Left kidney (tissue), 2 donors: ENCODE measurements around the gene SNED1. TPM values are rescaled to one million over a fixed set of nuclear protein-coding genes. Genes with fewer than 3 reads are reported as not detected.
"Not testable (repeated sequence)": the region's sequence is repeated elsewhere in the genome, so short reads cannot be mapped to it uniquely, and the experiment has no call there.

Experiments
- DNase-seq: peaks from one replicate; pipeline ENCODE4 v3.0.0-alpha.2; 2013
- polyA plus RNA-seq: library from polyadenylated mRNA; unstranded; fragments of 120-200 nt; gene quantifications from one replicate; pipeline ENCODE4 v1.2.1, GENCODE V29; 2013; ENCODE audit not compliant: insufficient read length

SNED1 gene
- polyA plus RNA-seq, 1 donor, result 8.2 TPM

DNA sequence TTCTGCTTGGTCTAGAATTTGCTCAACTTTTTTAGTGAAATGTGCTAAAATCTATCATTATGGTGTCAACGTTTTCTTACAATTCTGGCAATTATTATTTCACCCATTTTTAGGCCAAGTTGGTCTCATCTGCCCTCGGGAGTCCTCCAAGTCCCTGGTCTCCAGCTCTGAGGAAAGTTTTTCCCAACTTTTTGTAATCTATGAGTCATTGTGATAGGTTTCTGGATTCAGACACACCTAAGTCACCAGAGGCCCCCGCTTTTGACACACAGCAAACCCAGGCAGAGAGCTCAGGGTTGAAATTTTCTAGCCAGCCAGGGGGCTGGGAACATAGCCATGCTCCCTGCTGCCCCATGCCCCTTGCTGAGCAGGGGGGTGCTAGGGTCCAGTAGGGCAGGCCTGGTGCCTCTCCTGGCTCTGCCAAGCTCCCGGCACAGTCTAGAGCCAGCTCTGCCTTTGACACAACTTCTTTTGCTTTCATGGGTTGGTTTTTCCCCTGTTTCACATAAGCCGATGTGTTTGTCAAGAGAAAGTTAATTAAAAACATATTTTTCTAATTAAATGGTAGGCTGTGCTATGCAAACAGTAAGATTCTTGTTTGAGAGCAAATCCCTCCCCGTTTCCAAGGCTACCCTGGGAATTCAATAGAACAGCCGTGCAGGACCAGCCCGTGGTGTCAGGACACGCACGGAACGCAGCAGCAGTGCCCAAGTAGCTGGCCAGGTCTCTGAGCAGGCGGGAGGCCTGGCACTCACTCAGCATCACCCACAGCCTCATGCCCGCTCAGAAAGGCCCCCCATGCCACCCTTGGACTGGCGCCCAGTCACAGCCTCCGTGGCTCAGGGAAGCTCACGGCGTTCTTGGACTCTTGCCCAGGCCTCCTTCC is 25.5 kb upstream of the SNED1 start:
- no peak for DNase-seq

DNA sequence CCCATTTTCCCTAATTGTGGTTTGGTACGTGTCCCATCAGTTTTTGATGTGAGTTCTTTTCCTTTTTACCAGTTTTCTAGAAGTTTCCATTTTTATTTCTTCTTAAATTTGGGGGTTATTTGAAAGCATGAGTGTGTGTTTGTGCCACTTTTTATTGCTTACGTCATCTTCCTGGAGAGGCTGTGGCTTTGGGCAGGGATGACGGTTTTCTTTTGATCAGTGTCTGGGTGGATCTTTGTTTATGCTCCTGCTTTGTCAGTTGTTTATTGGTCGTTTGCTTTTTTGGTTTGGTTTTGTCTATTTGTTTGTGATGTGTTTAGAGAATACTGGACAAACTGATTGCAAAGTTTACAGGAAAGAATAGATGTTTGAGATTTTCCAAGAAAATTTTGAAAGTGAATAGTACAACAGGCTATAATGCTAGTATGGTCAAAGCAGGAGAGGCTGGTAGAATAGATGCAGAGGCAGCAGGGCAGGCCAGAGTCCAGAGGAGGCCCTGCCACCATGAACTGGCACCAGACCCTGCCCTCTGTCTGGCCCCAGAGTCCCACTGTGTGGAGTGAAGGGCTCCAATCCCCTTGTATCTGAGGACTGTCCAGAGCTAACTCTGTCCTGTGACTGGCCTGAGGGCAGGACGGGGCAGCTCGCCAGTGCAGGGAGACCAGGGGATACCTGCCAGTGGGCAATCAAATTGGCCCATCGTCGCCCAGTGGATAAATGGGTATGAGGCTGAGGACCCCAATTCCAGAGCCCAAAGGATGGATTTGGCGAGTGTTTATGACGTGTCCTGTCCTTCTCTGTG is 23.4 kb upstream of the SNED1 start:
- no peak for DNase-seq

DNA sequence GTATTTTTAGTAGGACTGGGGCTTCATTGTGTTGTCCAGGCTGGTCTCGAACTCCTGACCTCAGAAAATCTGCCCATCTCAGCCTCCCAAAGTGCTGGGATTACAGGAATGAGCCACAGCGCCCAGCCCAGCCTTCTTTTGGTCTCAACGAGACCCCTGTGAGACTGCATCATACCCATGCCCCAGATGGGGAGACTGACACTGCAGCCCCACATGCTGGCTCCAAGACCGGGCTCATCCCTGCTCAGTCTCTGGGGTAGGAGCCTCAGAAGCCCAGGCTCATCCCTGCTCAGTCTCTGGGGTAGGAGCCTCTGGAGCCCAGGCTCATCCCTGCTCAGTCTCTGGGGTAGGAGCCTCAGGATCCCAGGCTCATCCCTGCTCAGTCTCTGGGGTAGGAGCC is 22.5 kb upstream of the SNED1 start:
- DNase-seq, result not testable (repeated sequence)

DNA sequence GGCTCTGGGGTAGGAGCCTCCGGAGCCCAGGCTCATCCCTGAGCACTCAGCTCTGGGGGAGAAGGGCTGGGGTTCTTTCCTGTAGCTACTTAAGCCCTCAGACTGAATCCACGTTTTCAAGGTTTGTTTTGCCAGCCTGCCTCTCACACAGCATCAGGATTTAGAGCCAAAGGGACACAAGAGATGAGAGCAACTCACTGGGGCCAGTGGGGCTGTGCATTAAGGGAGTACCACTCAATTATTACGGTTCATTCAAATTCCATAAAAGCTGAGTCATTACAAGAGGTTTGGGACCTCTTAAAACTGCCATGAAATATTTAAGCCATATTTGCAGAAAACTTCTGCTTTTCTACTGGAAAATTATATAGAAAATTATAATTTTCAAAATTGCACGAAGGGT is 17.1 kb upstream of the SNED1 start:
- DNase-seq, result no peak

DNA sequence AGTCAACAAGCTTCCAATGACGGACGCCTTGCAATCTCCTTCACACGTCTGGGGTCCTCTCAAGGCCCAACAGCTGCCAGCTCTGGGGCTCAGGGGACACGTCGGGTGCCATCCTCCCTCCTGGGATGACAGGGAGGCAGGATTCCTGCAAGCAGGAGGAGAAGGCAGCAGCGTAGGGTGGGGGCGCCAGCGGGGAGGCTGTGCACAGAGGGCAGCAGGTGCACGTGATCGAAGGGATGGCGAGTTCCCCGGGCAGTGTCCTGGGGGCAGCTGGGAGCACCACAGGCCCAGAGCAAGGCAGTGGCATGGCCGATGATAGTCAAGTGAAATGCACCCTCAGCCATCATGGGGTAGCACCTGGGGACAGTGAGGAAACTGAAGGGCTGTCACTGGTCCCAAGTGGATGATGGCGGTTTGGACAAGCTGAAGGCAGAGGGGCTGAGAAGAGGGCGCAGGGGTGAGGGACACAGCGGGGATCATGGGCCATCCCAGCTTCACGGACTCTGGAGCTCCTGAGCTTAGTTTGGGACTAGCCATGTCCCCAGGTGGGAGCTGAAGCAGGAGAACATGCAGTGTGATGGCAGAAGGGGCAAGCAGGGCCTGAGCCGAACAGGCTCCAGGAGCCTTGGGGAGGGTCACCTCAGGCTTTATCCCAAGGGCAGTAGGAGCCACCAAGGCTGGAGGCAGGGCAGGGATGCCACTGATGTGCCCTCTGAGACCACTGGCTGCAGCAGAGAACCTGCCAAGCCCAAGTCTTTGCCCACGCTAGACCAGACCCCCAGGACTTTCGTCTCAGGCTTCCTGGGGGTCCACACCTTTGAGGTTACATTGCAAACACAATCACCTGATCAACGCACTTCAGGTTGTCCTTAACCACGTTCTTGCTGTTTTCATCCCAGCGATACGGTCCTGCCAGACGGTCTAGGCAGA is 16.3 kb upstream of the SNED1 start:
- DNase-seq, result no peak

DNA sequence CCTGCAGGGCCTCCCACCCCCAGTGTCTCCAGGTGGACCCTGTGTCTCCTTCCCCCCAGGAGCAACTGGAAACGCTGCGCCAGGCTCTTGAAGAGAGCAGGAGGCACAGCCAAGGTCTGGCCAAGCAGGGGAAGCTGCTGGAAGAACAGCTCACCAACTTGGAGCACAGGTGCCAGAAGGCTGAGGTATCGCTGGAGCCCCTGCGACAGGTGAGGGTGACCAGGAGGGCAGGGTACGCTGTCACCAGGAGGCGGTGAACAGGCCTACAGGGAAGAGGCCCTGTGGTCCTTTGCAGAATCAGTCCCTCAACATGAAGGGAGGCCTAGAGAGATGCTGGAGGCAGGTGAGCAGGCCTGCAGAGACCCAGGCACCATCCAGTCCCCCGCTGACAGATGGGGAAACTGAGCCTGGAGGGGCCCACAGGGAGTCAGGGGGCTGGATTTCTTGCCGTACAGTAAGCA is 15.6 kb upstream of the SNED1 start:
- no peak for DNase-seq

DNA sequence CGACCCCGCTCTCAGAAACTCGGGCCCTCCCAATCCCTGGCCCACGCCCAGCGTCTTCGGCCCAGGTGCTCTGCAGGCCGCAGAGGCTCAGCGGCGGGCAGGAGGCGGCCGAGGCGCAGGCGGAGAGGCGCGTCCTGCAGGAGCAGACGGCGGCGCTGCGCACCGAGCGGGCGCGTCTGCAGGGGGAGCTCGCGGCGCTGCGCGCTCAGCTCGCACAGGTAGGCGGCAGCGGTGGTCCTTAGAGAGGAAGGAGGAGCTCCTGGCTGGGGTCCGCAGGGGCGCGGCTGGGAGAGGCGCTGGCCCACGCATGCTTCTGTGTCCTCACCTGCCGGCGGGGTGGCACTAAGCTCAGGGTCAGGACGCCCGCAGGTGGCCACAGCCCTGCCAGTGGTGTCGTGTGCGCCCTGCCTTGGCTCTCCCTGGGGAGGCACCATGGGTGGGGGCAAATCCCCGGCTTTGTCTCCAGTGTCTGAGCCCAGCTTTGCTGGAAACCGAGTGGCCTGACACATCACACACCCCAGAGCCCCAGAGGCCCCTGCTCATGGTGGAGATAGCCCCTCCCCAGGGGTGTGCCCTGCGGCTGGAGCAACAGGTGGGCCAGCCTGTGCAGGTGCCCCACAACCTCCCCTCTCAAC is 14.9 kb upstream of the SNED1 start:
- DNase-seq, result peak; percentile 58

DNA sequence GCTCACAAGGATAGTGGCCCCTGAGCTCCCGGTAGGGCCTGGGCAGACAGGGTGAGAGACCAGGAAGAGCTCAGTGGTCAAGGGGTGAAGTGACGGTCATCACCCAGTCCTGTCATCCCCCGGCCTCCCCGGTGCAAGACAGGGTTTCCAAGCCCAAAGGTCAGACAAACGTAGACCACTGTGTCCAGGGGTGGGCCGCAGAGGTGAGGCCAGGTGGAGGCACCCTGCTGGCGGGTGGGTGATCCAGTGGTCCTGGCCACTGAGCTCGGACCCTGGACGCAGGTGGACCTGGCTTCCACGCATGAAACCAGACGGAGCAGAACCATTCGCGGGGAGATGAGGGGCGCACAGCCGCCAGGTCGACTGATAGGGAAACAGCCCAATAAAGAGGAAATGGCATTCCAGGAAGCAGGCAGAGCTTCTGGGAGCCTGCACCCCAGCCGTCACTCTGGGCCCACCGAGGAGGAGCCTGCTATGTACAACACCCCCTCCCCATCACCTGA is 14.4 kb upstream of the SNED1 start:
- DNase-seq, result no peak

DNA sequence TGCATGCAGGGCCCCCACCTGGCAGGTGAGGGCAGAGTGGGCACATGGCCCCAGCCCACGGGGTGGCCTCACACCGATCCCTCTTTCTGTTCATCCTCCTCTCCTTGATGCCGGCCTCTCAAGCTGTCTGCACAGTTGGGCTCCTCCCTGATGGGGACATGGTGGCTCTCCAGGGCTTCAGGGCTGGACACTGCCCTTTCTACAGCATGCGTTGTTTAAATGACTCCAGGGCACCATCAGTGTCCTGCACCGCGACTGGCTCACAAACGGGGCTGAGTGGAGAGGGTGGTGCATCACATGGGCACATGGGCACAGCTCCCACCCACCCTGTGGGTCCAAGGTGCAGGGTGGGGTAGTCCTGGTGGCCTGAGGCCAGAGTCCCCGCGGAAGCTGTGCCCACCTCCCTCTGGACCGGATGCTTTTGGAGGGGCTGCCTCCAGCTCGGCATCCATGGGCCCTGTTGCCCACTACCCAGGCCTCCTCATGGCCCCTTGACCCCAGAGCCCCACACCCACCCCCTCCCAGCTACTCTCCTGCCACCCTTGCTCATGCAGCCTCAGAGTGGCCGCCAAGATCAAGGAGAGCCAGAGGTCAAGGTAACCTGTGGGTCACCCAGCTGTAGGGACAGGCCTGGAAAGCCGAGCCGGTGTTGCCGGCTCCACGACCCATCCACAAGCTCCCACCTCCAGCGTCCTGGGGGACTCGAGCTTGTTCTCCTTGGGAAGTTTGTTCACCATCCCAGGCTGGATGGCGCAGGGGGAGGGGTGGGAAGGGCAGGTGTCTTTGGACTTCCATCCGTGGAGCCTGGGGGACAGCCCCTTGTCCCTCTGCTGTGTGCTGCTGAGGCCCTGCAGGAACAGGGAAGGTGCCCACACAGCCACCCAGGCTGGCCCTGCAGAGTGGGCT is 12.3 kb upstream of the SNED1 start:
- DNase-seq, result no peak

DNA sequence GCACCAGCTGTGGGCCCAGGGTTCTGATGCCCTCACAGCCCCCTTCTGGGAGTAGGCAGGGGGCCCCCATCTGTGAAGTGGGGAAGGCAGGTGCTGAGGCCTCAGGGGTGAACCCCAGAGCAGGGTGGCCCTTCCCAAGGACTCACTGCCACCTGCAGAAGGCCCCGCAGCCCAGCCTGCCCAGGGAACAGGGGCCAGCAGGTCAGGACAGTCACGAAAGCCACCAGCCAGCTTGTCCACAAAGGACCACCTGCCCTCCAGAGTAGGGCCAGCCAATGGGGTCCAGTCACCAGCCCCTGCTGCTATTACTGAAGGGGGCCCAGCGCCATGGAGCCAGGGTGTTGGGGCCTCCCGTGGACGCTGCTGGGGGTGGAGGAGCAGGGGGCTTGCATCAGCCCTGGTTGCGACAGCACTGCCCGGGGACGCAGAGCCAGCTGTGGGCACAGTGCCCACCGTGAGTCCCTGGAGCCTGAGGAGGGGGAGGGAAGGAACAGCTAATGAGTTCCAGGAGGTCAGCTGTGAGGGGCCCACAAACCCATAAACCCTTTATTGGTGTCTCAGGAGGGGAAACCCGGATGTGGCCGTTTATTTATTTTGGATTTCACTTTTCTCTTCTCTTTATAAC is 11.5 kb upstream of the SNED1 start:
- DNase-seq, result no peak

DNA sequence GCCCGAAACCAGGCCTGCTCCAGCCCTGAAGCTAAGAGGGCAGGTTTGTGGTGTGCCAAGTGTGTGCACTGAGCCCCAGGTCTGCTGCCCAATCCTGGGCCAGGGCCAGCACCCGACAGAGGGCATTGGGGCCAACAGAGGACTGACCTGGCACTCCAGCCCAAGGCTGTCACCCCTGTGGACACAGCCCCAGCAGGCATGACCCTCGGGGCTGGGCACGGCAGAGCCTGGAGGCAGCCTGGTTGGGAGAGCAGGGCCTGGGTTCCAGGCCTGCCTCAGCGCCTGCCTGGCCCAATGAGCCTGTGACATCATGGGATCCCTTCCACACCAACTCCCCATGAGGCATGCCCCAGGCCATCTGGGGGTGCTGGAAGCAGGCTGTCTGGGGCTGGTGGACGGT is 10.8 kb upstream of the SNED1 start:
- DNase-seq, result no peak

DNA sequence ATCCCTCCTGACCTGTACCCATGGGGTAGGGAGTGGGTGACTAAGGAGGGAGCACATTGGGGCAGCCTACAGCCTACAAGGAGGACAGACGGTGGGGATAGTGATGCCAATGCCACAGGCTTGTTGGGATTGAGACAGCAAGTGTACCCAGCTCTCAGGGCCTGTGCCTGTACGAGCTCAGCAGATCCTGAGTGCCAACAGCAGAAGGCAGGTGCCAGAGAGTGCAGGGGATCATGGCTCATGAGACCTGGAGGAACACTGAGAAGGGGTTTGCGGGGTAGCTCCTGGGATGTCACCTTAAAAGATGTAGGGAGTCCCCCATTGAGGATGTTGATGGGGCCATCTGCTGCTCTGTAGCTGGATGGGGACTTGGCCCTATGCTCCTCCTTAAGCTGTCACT is 10.3 kb upstream of the SNED1 start:
- DNase-seq, result no peak

DNA sequence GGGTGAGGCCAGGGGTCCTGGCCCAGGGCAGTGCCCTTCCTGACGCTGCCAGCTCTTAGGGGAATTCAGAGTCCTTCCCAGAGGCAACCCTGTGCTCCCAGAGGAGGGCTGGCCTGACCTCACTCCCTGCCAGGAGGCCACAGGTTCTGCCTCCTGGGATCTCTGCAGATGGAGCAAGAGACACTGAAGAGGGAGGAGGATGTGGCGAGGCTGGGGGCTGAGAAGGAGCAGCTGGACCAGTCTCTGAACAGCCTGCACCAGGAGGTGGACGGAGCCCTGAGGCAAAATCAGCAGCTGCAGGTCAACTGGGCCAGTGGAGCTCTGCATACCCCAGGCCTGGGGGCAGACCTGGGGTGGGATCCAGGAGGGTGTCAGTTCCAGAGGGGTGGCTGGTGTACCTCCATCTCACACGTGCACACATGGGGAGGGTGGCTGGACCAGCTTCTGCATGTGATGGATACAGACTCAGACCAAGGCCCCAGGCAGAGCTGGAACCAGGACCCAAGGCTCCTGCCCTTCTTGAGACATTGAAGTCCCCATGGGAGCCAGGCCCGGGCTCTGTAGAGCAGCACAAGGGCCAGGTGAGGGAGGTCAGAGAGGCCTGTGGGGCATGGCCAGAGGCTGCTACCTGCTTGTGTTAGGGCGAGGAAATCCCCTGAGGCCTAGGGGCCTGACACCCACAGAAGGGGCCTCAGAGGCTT is 9.7 kb upstream of the SNED1 start:
- no peak for DNase-seq

DNA sequence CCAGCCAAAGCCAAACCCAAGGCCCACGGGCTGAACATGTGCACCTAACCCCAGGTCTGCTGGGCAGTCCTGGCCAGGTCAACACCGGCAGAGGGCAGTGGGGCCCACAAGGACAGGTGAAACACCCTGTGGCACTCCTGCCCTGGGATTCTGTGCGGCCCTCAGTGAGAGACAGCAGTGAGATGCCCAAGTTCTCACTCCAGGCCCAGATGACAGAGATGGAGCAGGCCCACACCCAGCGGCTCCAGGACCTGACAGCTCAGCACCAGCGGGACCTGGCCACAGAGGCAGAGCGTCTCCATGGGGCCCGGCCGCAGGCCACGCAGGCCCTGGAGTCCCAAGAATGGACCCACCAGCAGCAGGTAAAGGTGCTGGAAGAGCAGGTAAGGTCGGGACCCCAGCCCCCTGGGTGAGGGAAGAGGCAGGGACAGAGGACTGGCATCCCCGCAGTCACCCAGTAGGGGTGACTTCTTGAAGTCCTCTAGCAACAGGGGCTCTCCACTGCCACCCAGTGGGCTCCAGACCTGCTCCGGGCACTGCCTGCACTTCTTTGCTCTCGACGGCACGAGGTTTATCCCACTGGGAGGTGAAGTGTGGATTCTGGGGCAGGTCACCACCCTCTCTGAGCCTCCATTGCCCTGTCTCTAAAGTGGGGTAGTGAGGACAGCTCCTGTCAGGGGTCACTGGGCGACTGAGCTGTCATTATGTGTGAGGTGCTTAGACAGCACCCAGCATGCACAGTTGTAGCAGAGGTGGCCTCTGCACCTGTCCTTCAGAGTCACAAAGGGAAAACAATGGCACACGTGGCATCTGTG is 8.8 kb upstream of the SNED1 start:
- DNase-seq, result no peak

DNA sequence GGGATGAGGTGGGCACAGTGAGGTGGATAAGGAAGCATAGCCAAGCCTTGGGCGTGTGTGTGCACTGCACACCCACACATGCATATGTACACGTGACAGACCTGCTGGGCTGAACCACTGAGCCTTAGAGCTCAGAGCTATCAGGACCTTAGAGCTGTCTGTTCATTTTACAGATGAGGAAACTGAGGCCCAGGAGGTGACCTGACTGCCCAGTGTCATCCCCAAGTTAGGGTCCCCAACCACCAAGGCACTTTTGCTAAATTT is 8.2 kb upstream of the SNED1 start:
- no peak for DNase-seq

DNA sequence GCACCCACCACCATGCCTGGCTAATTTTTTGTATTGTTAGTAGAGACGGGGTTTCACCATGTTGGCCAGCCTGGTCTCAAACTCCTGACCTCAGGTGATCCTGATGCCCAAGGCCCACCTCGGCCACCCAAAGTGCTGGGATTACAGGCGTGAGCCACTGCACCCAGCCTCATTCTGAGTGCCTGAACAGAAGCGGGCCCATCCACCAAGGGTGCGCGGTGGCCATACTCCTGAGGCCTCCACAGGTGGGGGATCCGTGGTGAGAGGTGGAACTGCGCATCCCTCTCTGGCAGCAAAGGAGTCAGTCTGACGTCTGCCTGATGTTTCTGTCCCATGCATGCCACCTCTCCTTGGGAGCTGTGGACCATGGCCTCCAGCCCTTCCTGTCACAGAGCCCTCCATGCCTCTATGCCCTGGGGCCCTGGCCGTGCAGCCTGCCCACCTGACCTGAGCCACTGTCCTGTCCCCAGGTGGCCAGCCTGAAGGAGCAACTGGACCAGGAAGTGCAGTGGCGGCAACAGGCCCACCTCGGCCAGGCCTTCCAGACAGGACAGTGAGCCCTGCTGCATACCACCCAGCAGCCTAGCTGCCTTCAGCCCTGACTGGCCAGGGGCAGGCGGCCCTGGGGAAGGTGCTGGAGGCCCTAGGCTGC is 7.6 kb upstream of the SNED1 start:
- no peak for DNase-seq

DNA sequence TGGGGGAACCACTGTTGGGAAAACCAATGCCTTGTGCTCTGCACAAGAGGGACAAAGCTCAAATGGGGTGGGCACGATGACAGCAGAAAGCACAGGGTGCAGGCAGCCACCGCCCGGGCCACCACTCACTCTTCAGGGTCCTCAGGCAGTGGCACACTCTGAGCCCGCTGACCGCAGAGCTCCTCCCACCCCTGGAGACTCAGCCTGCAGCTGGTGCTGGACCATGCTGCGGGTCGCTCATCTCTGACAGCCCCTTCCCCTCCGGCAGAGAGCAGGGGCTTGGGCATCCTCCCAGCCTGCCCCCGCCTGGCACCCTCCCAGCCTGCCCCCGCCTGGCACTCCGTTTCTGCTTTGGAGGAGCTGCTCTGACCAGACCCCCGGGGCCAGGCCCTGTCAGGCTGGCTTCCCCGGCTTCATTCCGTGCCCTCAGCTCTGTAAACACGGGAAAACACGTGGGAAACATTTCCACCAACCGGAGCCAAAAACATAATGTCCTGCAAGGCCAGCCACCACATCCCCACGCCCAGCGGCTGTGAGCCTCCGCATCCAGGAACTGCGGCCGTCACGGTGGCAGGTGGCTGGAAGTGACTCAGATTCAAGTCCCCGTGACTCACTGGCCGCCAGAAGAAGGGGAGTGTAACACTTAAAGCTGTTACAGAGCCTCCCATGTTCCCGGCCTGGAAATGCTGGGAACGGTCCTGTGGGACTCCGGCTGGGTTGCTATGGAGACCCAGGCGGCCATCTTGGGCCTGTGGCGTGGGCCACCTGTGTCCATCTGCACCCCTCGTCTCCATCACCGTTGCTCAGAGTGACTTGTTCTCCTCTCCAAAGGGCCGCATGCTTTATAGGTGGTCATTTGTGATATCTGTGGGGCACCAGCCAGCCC is 6.8 kb upstream of the SNED1 start:
- no peak for DNase-seq
